Sigmoid colon (tissue), 4 donors: ENCODE measurements around the gene CHMP1B.

Source experiments
- CTCF ChIP-seq, 4 experiments: fragments of 450-650 bp in 3 of 4; fragments of 200-600 bp in 1 of 4; IDR thresholded peaks; one replicate each; pipeline ENCODE4 v1.5.1; 2016 to 2019; ENCODE audit warnings: antibody characterized with exemption in 4 of 4, mild to moderate bottlenecking in 3 of 4, moderate library complexity in 2 of 4
- POLR2A ChIP-seq, 2 donors: fragments of 450-650 bp; IDR thresholded peaks; one replicate each; pipeline ENCODE4 v1.6.1; 2016; ENCODE audit warnings: antibody characterized with exemption in 2 of 2, mild to moderate bottlenecking in 2 of 2, moderate library complexity in 2 of 2
- POLR2AphosphoS5 ChIP-seq, 4 donors: sonication (generic); formaldehyde crosslinking; IDR thresholded peaks; one replicate each; pipeline ENCODE4 v1.6.1; 2017; ENCODE audit warnings: antibody characterized with exemption in 4 of 4

GRCh38 chr18:11819938-11820337 is 31.3 kb upstream of the CHMP1B start:
- TF ChIP-seq CTCF (IDR thresholded peaks at IDR 0.05), result no peak
- no peak for TF ChIP-seq POLR2A (IDR thresholded peaks at IDR 0.05)
- TF ChIP-seq POLR2AphosphoS5 (IDR thresholded peaks at IDR 0.05), result no peak
